Neural progenitor cell (in vitro differentiated cells): ENCODE measurements around the gene CREG1. TPM values are rescaled to one million over a fixed set of nuclear protein-coding genes. Genes with fewer than 3 reads are reported as not detected.
A peak's percentile ranks its signal among the peaks of the same experiment; 100 is the strongest.

ENCODE experiments used
- DNase-seq: peaks from one replicate; pipeline ENCODE4 v3.0.0-alpha.2; 2016; ENCODE audit warnings: low spot score
- H2AFZ ChIP-seq: fragments of 200-600 bp; sonication (generic); replicated peaks from 2 replicates; pipeline ENCODE4 v1.6.1; 2016; ENCODE audit warnings: antibody characterized with exemption
- H3F3A ChIP-seq: fragments of 200-600 bp; sonication (generic); 2 replicates; pipeline ENCODE4 v1.6.1; 2016; ENCODE audit warnings: antibody characterized with exemption, low read depth
- H3K27ac ChIP-seq: fragments of 200-600 bp; sonication (generic); 2 replicates; pipeline ENCODE4 v1.5.1; 2016; ENCODE audit warnings: mild to moderate bottlenecking
- H3K27me3 ChIP-seq: fragments of 200-600 bp; sonication (generic); 2 replicates; pipeline ENCODE4 v1.6.1; 2016; ENCODE audit warnings: mild to moderate bottlenecking, moderate library complexity
- H3K36me3 ChIP-seq: fragments of 200-600 bp; sonication (generic); 2 replicates; pipeline ENCODE4 v1.5.1; 2016
- H3K4me1 ChIP-seq: fragments of 200-600 bp; sonication (generic); 2 replicates; pipeline ENCODE4 v1.6.1; 2016; ENCODE audit warnings: mixed run types
- H3K4me2 ChIP-seq: fragments of 200-600 bp; sonication (generic); 2 replicates; pipeline ENCODE4 v1.6.1; 2016
- H3K4me3 ChIP-seq: fragments of 200-600 bp; sonication (generic); 2 replicates; pipeline ENCODE4 v1.5.1; 2016
- H3K79me2 ChIP-seq: fragments of 200-600 bp; sonication (generic); 2 replicates; pipeline ENCODE4 v1.6.1; 2016; ENCODE audit warnings: low read depth
- H3K9ac ChIP-seq: fragments of 200-600 bp; sonication (generic); 2 replicates; pipeline ENCODE4 v1.6.1; 2016
- H3K9me3 ChIP-seq: fragments of 200-600 bp; sonication (generic); 2 replicates; pipeline ENCODE4 v1.5.1; 2016; ENCODE audit warnings: low read depth
- H4K20me1 ChIP-seq: fragments of 200-600 bp; sonication (generic); 2 replicates; pipeline ENCODE4 v1.6.1; 2016; ENCODE audit warnings: low read depth
- H3K27ac Mint-ChIP-seq: 3 replicates; pipeline ENCODE4 v1.8.0; 2021; ENCODE audit warnings: mixed read lengths
- H3K27me3 Mint-ChIP-seq: 2 replicates; pipeline ENCODE4 v1.8.0; 2022; ENCODE audit warnings: low read depth, mild to moderate bottlenecking, inconsistent platforms, moderate library complexity, mixed read lengths; ENCODE audit not compliant: insufficient read depth
- H3K36me3 Mint-ChIP-seq: 3 replicates; pipeline ENCODE4 v1.8.0; 2021; ENCODE audit warnings: mixed read lengths
- H3K4me1 Mint-ChIP-seq: 3 replicates; pipeline ENCODE4 v1.8.0; 2021; ENCODE audit warnings: mixed read lengths
- H3K4me3 Mint-ChIP-seq: 3 replicates; pipeline ENCODE4 v1.8.0; 2021; ENCODE audit warnings: mild to moderate bottlenecking, moderate library complexity, mixed read lengths
- H3K9me3 Mint-ChIP-seq: 3 replicates; pipeline ENCODE4 v1.8.0; 2020; ENCODE audit warnings: mixed read lengths
- EZH2 ChIP-seq: fragments of 200-600 bp; sonication (generic); IDR thresholded peaks from 2 replicates; pipeline ENCODE4 v1.6.1; 2017; ENCODE audit warnings: antibody characterized with exemption, mild to moderate bottlenecking, moderate library complexity
- EZH2phosphoT487 ChIP-seq: fragments of 200-600 bp; sonication (generic); IDR thresholded peaks from 2 replicates; pipeline ENCODE4 v1.6.1; 2017; ENCODE audit warnings: antibody characterized with exemption
- total RNA-seq: library from RNA; depleted of rRNA; stranded (reverse); fragments of >200 nt; gene quantifications from 2 replicates; pipeline ENCODE4 v1.2.3, GENCODE V29; 2015; ENCODE audit warnings: low replicate concordance
- TF ChIP-seq, protein P1 (sequence below): fragments of 200-600 bp; sonication (generic); IDR thresholded peaks from 2 replicates; pipeline ENCODE4 v1.5.1; 2017; ENCODE audit warnings: antibody characterized with exemption, mild to moderate bottlenecking

CREG1 gene
- total RNA-seq, 1 donor from 2014 or later = 55.6 TPM

DNA sequence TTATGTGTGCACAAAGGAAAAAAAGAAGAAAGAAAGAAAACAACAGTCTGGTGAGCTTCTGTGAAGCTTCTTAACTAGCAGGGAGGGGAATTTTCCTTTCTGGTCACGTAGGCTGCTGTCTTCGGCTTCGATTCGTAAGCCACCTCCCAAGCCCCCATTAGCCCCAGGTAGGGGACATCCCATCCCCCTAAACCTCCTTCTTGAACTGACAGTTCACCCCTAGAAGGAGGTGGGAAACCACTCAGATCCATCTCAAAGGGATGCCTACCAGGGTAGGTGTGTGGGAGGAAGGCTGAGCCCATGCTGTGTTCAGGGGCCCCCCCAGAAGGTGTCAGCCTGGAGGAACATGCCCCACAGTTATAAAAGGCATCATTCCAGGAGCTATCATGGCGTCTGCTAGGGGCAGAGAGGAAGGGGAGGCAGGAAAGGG is 61.1 kb downstream of the CREG1 start:
- peaks cover 12% of the 10 kb centered on the region for H3K27me3 Mint-ChIP-seq
- Histone ChIP-seq H3K36me3 (no peaks in the 10 kb centered on the region), H3K9ac (no peak overlapping the region), H3F3A (peaks cover 49% of the 10 kb centered on the region), H3K79me2 (no peaks in the 10 kb centered on the region), H3K4me3 (no peak overlapping the region), H3K4me2 (peak overlapping the region; percentile 57), H3K9me3 (no peaks in the 10 kb centered on the region), H3K27ac (no peak overlapping the region), H3K4me1 (peaks cover 39% of the 10 kb centered on the region), H2AFZ (peak overlapping the region; percentile 85), H3K27me3 (no peaks in the 10 kb centered on the region), H4K20me1 (no peaks in the 10 kb centered on the region)
- peaks cover 71% of the 10 kb centered on the region for H3K4me1 Mint-ChIP-seq
- H3K4me3 Mint-ChIP-seq = peak overlapping the region; percentile 14
- TF ChIP-seq, protein P1, sequence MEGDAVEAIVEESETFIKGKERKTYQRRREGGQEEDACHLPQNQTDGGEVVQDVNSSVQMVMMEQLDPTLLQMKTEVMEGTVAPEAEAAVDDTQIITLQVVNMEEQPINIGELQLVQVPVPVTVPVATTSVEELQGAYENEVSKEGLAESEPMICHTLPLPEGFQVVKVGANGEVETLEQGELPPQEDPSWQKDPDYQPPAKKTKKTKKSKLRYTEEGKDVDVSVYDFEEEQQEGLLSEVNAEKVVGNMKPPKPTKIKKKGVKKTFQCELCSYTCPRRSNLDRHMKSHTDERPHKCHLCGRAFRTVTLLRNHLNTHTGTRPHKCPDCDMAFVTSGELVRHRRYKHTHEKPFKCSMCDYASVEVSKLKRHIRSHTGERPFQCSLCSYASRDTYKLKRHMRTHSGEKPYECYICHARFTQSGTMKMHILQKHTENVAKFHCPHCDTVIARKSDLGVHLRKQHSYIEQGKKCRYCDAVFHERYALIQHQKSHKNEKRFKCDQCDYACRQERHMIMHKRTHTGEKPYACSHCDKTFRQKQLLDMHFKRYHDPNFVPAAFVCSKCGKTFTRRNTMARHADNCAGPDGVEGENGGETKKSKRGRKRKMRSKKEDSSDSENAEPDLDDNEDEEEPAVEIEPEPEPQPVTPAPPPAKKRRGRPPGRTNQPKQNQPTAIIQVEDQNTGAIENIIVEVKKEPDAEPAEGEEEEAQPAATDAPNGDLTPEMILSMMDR = no peak
- no peak for TF ChIP-seq EZH2
- TF ChIP-seq EZH2phosphoT487 = no peak
- peak overlapping the region; percentile 96 for H3K27ac Mint-ChIP-seq
- H3K36me3 Mint-ChIP-seq = no peaks in the 10 kb centered on the region
- H3K9me3 Mint-ChIP-seq = no peaks in the 10 kb centered on the region
- DNase-seq = no peak

DNA sequence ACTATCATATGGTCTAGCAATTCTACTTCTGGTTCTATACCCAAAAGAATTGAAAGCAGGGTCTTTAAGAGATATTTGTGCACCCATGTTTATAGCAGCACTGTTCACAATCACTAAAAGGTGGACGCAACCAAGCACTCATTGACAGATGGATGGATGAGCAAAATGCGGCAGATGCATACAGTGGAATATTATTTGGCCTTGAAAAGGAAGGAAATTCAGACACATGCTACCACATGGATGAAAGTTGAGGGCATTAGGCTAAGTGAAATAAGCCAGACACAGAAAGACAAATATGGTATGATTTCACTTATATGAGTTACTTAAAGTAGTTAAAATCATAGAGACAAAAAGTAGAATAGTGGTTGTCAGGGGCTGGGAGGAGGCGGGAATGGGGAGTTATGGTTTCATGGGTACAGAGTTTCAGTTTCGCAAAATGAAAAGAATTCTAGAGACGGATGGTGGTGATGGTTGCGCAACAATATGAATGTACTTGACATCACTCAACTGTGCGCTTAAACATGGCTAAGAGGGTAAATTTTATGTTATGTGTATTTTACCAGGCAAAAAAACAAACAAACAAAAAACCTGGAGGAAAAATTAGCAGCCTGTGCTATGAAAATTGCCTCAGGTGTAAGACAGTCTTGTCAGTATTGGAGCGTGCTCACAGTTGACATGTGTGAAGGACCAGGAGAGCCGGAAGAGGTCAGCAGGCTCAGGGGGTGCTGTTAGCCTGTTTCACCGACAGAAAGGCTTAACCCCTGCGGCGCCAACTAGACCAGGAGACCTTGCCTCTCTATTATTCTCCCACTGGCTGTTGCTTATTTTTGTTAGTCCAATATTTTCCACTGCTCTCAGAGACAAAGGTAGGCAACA is 61.7 kb downstream of the CREG1 start:
- Histone ChIP-seq H3K4me3 (no peak overlapping the region), H3F3A (peaks cover 53% of the 10 kb centered on the region), H3K27me3 (no peaks in the 10 kb centered on the region), H3K79me2 (no peaks in the 10 kb centered on the region), H3K27ac (no peak overlapping the region), H2AFZ (peak overlapping the region; percentile 85), H3K9ac (no peak overlapping the region), H3K9me3 (no peaks in the 10 kb centered on the region), H3K4me1 (peaks cover 39% of the 10 kb centered on the region), H4K20me1 (no peaks in the 10 kb centered on the region), H3K4me2 (peak overlapping the region; percentile 57), H3K36me3 (no peaks in the 10 kb centered on the region)
- Mint-ChIP-seq H3K36me3 (no peaks in the 10 kb centered on the region), H3K27ac (peak overlapping the region; percentile 96), H3K9me3 (no peaks in the 10 kb centered on the region), H3K4me1 (peaks cover 72% of the 10 kb centered on the region), H3K4me3 (peak overlapping the region; percentile 14), H3K27me3 (peaks cover 12% of the 10 kb centered on the region)
- DNase-seq = peak; percentile 50
- TF ChIP-seq EZH2 (no peak), EZH2phosphoT487 (no peak)

Other genes starting within 250 kb of the CREG1 start
- gene CD247, start 35.2 kb downstream of the CREG1 start, total RNA-seq = 1.3 and 1.5 TPM in 2 replicates
- 0.06 TPM in 2 replicates for gene RCSD1, start 76.5 kb upstream of the CREG1 start, total RNA-seq
- gene MPZL1, start 168.2 kb upstream of the CREG1 start, total RNA-seq = 121 and 125 TPM in 2 replicates